ENCODE results near the gene BTBD19.
"Not testable (repeated sequence)": the region's sequence is repeated elsewhere in the genome, so short reads cannot be mapped to it uniquely, and the experiment has no call there.

Gene BTBD19

DNA sequence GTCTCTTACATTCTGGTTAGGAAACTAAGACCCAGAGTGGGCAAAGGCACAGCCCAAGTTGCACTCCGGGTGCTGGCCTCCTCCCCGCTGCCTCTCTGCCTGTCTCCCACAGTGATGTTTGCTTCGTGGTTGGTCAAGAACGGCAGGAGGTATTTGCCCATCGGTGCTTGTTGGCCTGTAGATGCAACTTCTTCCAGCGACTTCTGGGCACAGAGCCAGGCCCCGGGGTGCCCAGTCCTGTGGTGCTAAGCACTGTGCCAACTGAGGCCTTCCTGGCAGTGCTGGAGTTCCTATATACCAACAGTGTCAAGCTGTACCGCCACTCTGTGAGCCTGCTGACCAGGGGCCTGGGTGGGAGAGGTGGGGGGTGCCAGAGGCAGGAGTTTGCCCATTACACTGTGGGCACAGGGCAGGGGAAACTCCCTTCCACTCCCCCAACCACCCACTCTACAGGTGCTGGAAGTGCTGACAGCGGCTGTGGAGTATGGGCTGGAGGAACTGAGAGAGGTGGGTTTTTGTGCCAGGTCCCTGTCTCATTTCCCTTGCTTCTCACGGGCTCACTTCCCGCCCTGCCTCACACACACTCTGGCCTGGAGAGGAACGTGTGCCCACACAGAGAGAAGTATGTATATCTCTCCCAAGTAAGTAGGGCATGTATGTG is 1.9 kb downstream of the BTBD19 start:
- no peak for DNase-seq

DNA sequence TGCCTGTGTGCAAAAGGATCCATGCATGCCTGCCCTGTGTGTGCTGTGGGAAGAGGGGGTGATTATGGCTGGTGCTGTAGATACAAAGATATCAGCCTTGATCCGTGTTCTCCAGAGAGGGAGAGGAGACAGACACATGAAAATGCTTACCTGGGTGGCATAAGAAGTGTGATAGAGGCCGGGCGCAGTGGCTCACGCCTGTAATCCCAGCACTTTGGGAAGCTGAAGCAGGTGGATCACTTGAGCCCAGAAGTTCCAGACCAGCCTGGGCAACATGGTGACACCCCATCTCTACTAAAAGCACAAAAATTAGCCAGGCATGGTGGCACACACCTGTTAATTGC is 2.4 kb downstream of the BTBD19 start:
- not testable (repeated sequence) for DNase-seq

DNA sequence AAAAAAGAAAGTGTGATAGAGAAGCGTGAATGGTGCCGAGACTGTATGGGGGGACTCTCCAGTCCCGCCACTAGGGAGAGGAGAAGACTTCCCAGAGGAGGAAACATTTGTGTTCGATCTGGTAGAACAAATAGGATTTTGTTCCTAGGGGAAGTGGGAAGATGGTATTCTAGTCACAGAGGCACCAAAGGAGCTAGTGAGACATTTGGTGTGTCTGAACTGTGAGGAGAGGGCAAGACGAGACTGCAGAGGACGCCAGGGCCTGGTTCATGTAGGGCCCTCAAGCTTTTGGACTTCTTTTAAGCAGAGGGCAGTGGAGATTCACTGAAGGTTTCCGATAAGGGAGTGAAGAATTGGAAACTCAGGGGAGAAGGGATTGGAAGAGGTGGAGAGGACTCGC is 2.9 kb downstream of the BTBD19 start:
- no peak for DNase-seq

DNA sequence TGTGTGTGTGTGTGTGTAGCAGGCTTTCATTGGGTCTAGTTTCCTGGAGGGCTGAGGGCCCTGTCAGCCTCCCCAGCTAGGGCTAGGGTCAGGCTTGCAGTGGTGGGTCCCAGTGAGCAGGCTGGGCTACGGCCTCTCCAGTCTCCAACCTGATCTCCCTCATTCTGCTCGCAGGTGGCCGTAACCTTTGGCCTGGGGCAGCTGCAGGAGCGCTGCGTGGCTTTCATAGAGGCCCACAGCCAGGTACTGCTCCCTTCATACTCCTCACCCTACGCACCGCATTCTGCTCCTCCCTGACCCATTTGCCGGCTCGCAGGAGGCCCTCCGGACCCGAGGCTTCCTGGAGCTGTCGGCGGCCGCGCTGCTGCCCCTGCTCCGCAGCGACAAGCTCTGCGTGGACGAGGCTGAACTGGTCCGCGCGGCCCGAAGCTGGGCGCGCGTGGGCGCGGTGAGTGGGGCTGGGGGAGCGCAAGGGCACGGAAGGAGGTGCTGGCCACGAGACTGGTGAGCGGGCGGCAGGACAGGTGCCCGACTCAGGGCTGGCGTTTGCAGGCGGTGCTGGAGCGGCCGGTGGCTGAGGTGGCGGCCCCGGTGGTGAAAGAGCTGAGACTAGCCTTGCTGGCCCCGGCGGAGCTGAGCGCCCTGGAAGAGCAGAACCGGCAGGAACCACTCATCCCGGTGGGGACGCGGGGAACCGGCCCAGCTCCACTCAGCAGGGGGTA is 4.7 kb downstream of the BTBD19 start:
- no peak for DNase-seq

GRCh38 chr1:44815926-44816325 is 7.6 kb downstream of the BTBD19 start:
- not testable (repeated sequence) for DNase-seq

DNA sequence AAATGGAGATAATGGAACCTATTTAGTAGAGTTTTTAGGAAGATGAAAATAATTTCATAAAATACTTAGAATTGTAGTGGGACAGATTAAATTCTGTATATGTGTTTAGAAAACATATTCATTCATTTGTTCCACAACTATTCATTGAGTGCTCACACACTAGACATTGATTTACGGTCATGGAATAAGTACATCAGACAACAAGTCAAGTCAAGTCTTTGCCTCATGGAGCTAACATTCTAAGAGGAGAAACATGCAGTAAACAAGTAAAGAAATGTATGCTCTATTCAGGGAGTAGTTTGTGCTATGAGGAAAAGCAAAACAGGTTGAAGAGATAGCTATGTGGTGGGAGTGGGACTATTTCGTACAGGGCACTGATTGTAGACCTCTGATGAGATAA is 9.0 kb downstream of the BTBD19 start:
- no peak for DNase-seq

DNA sequence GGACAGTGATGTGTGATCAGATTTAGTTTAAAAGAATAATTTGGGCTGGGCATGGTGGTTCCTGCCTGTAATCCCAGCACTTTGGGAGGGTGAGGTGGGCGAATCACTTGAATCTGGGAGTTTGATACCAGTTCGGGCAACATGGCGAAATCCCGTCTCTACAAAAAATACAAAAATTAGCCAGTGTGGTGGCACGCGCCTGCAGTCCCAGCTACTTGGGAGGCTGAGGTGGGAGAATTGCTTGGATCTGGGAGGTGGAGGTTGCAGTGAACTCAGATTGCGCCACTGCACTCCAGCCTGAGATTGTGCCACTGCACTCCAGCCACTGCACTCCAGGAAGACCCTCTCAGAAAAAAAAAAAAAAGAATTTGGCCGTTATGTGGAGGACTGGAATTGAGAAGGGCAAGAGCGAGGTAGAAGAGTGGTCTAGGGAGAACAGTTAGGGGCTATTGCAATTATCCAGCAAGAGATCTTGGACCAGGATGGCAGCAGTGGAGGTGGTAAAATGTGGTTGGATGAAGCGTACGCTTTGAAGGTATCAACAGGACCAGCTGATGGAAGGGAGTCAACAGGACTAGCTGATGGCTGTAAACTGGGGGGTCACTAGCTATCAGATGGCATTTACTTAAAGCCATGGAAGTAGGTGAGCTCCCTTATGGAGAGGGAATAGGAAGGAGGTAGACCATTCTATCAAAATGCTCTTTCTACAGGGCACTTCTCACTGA is 9.6 kb downstream of the BTBD19 start:
- DNase-seq: no peak

DNA sequence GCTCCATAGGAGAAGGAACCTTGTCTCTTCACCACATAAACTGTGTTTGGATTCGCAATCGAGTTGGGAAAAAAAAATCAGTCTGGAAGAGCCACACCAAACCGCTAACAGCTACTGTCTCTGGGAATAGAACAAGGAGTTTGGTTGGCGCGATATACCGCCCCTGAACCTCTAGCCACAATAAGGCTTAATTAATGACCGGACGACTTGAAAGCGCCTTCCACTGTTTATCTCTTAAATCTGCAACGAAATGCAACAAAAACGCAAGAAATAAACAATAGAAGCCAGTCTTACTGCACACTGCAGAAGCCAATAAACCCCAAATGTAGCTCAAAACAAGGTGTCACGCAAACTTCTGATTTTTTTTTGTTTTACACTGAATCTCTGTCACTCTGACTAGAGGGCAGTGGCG is 10.9 kb downstream of the BTBD19 start:
- peak; percentile 67 for DNase-seq

- peak; percentile 97 for DNase-seq
These were observed 11.4 kb downstream of the BTBD19 start for GRCh38 chr1:44819608-44820327.

- no peak for DNase-seq
These were observed 12.3 kb downstream of the BTBD19 start for GRCh38 chr1:44820328-44821239.

- no peak for DNase-seq
These were observed 13.0 kb downstream of the BTBD19 start for GRCh38 chr1:44821240-44821715.

GRCh38 chr1:44822131-44822701 is 13.9 kb downstream of the BTBD19 start:
- no peak for DNase-seq

- DNase-seq: no peak
These were observed 14.7 kb downstream of the BTBD19 start for GRCh38 chr1:44822981-44823451.

- DNase-seq: not testable (repeated sequence)
These were observed 16.1 kb downstream of the BTBD19 start for GRCh38 chr1:44824392-44824791.

DNA sequence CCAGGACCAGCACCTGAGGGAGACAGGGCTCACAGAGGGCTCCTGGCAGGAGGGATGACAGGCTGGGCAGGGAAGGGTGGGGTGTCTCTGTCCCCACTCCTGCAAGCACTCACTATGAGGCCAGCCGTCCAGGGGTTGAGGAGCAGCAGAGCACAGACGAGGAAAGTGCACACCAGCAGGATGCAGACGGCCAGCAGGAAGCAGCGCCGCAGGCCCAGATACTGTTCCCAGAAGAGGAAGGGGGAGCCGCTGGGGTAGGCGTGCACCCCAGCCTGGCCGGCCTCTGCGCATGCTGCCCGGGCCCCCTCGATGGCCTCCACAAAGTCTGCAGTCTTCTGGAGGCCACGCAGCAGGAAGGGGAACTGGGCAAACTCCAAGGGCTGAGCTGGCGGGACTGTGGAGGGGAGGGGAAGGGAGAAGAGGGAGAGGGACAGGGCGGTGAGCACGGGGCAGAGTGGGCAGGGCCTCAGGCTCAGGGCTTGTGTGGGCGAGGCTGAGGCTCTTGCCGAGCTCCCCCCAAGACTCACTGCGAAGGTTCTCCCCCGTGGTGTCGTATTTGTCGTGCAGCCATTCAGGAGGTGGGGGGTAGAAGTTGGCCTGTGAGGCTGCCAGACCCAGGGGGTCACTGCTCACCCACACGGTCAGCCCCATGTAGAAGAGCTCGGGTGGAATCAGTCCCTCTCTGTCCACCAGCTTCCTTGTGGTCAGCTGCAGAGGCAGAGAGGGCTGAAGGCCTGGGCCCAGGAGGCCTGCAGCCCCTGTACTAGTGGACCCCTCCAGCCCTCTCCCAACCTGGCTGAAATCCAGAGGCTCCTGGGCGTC is 18.3 kb downstream of the BTBD19 start:
- no peak for DNase-seq

DNA sequence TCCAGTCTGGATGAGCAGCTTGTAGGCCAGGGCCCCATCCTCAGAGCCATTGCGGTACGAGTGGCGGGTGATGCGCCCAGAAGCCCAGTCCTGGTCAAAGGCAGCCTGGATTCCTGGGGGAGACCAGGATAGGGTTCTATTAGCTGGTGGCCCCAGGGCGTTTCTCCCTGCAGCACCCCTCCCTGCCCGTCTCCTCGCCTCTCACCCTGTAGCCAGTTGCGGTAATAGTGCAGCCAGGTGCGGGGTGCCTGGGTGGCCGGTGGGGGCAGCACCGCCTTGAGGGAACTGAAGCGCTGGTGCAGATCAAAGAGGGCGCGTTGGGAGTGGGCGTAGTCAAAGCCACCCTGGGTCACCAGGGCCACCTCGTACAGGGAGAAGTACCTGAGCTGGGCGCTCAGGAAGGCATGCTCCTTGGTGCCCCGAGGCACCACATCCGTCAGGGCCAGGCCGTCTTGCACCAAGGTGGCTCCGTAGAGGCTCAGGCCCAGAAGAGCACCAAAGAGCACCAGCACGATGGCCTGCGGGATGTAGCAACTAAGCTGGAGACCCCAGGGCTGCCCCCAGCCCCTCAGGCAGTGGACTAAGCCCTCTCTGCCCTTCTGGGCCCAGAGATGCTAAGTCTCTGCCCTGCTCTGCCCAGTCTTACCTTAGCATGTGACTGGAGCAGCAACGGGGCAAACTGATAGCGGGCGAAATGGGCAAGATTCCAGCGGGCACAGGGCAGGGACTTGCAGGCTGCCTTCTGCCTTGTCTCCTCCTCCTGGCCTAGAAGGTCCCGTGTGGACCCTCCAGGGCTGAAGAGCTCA is 19.1 kb downstream of the BTBD19 start:
- no peak for DNase-seq

GRCh38 chr1:44828003-44828651 is 19.8 kb downstream of the BTBD19 start:
- DNase-seq: no peak

GRCh38 chr1:44828841-44829440 is 20.6 kb downstream of the BTBD19 start:
- DNase-seq: no peak
